Uterus (tissue), 4 donors: ENCODE results near the gene TEN1. TPM values are rescaled to one million over a fixed set of nuclear protein-coding genes. Genes with fewer than 3 reads are reported as not detected.

Experiments used
- DNase-seq, 2 donors: peaks; one replicate each; pipeline ENCODE4 v3.0.0-alpha.2; 2019 to 2020
- H3K27ac ChIP-seq, 2 donors: fragments of 200-600 bp; sonication (generic); 1 replicate in 1 of 2; 2 replicates in 1 of 2; pipeline ENCODE4 v1.5.1; 2016 to 2018
- H3K27me3 ChIP-seq, 2 donors: fragments of 200-600 bp; sonication (generic); one replicate each; pipeline ENCODE4 v1.5.1; 2018 to 2019; ENCODE audit warnings: control low read depth in 1 of 2
- H3K36me3 ChIP-seq, 2 donors: fragments of 200-600 bp; sonication (generic); one replicate each; pipeline ENCODE4 v1.5.1; 2019; ENCODE audit warnings: control low read depth in 1 of 2
- H3K4me1 ChIP-seq, 2 donors: fragments of 200-600 bp; sonication (generic); one replicate each; pipeline ENCODE4 v1.5.1; 2018 to 2019; ENCODE audit warnings: control low read depth in 1 of 2
- H3K4me3 ChIP-seq, 2 donors: fragments of 200-600 bp; sonication (generic); 1 replicate in 1 of 2; 2 replicates in 1 of 2; pipeline ENCODE4 v1.5.1; 2018 to 2019; ENCODE audit warnings: mild to moderate bottlenecking in 1 of 2
- H3K9me3 ChIP-seq, 2 donors: fragments of 200-600 bp; sonication (generic); one replicate each; pipeline ENCODE4 v1.5.1; 2019; ENCODE audit warnings: control low read depth in 1 of 2
- CTCF ChIP-seq, 4 experiments: fragments of 200-600 bp in 2 of 4; fragments of 450-650 bp in 2 of 4; sonication (generic) in 2 of 4; IDR thresholded peaks; one replicate each; pipeline ENCODE4 v1.5.1; 2016 to 2019; ENCODE audit warnings: antibody characterized with exemption in 4 of 4, mild to moderate bottlenecking in 2 of 4, moderate library complexity in 1 of 4
- POLR2A ChIP-seq, 2 donors: fragments of 450-650 bp; IDR thresholded peaks; one replicate each; pipeline ENCODE4 v1.6.1; 2016; ENCODE audit warnings: antibody characterized with exemption in 2 of 2, mild to moderate bottlenecking in 1 of 2, moderate library complexity in 1 of 2
- intact Hi-C: fragments of 100-400 bp; cut with DNase I; formaldehyde crosslinking; loops from one replicate; pipeline ENCODE4 v1.15.1; 2023; ENCODE audit warnings: low total_unique reads
- total RNA-seq, 4 donors: library from RNA; depleted of rRNA in 3 of 4; stranded (reverse); fragments of >200 nt in 3 of 4; gene quantifications; one replicate each; pipeline versions ENCODE4 v1.1.0 to v1.2.4, GENCODE V29; 2014 to 2023
- donor health status: DM: yes; HTN: yes; CAD: no.

Gene TEN1
- total RNA-seq, 4 donors from 2014 or later = 3.1 to 17.2 (median 15.0) TPM

GRCh38 chr17:75940727-75941441 is 38.2 kb upstream of the TEN1 start, which contains the start of gene FBF1:
Gene FBF1 (minus strand): TSS chr17:75941042. CDS start chr17:75938149, 2,893 bp downstream.
- peak; percentile 89 to 92 for DNase-seq
- H3K4me1 ChIP-seq = no peaks in the 10 kb centered on the region
- peak in 2 of 4 experiments; percentile 18 to 42 for TF ChIP-seq CTCF (IDR thresholded peaks at IDR 0.05)
- peak; percentile 78 to 87 for TF ChIP-seq POLR2A (IDR thresholded peaks at IDR 0.05)
- peak within 1 kb of the TSS; percentile 79 to 87 for H3K27ac ChIP-seq
- intact Hi-C loops = no loop called here
- H3K4me3 ChIP-seq = peak within 1 kb of the TSS; percentile 76 to 88
- no peaks in the 10 kb centered on the region for H3K36me3 ChIP-seq
- no peaks in the 10 kb centered on the region for H3K9me3 ChIP-seq
- H3K27me3 ChIP-seq = no peaks in the 10 kb centered on the region

GRCh38 chr17:75941442-75941819 is 37.6 kb upstream of the TEN1 start:
- intact Hi-C loops = no loop called here
- H3K4me3 ChIP-seq = peak overlapping the region; percentile 76 to 88
- peak in 1 of 2 donors; percentile 28 for DNase-seq
- peak overlapping the region in 1 of 2 donors; percentile 79 for H3K27ac ChIP-seq
- no peaks in the 10 kb centered on the region for H3K27me3 ChIP-seq
- no peak for TF ChIP-seq CTCF (IDR thresholded peaks at IDR 0.05)
- TF ChIP-seq POLR2A (IDR thresholded peaks at IDR 0.05) = no peak
- H3K4me1 ChIP-seq = no peaks in the 10 kb centered on the region
- no peaks in the 10 kb centered on the region for H3K9me3 ChIP-seq
- no peaks in the 10 kb centered on the region for H3K36me3 ChIP-seq

GRCh38 chr17:75942473-75942872 is 36.6 kb upstream of the TEN1 start:
- intact Hi-C loops = no loop called here
- H3K9me3 ChIP-seq = no peaks in the 10 kb centered on the region
- H3K27me3 ChIP-seq = no peaks in the 10 kb centered on the region
- H3K36me3 ChIP-seq = no peaks in the 10 kb centered on the region
- H3K27ac ChIP-seq = no peak overlapping the region
- no peaks in the 10 kb centered on the region for H3K4me1 ChIP-seq
- no peak overlapping the region for H3K4me3 ChIP-seq
- no peak for TF ChIP-seq POLR2A (IDR thresholded peaks at IDR 0.05)
- TF ChIP-seq CTCF (IDR thresholded peaks at IDR 0.05) = no peak
- no peak for DNase-seq

- TF ChIP-seq POLR2A (IDR thresholded peaks at IDR 0.05) (no peak), CTCF (IDR thresholded peaks at IDR 0.05) (no peak)
- intact Hi-C loops = no loop called here
Observed at GRCh38 chr17:75943491-75943890, 35.5 kb upstream of the TEN1 start.

GRCh38 chr17:75945211-75945610 is 33.8 kb upstream of the TEN1 start:
- no peak for DNase-seq
- H3K36me3 ChIP-seq = no peaks in the 10 kb centered on the region
- no peak overlapping the region for H3K4me3 ChIP-seq
- no peak overlapping the region for H3K27ac ChIP-seq
- intact Hi-C loops = no loop called here
- no peaks in the 10 kb centered on the region for H3K27me3 ChIP-seq
- no peaks in the 10 kb centered on the region for H3K4me1 ChIP-seq
- TF ChIP-seq POLR2A (IDR thresholded peaks at IDR 0.05) = no peak
- no peak for TF ChIP-seq CTCF (IDR thresholded peaks at IDR 0.05)
- no peaks in the 10 kb centered on the region for H3K9me3 ChIP-seq

More at GRCh38 chr17:75943491-75943890, 35.5 kb upstream of the TEN1 start:
- Histone ChIP-seq H3K9me3 (no peaks in the 10 kb centered on the region), H3K27me3 (no peaks in the 10 kb centered on the region), H3K4me1 (no peaks in the 10 kb centered on the region), H3K4me3 (no peak overlapping the region), H3K27ac (no peak overlapping the region), H3K36me3 (no peaks in the 10 kb centered on the region)
- DNase-seq = no peak
